HepG2 (cell line): Measurements from ENCODE around the gene FAAP20. TPM values are rescaled to one million over a fixed set of nuclear protein-coding genes. Genes with fewer than 3 reads are reported as not detected.

Source experiments
- BCL6 ChIP-seq: IDR thresholded peaks from 2 replicates; pipeline ENCODE4 v1.6.1; 2016; ENCODE audit warnings: missing genetic modification reagents, missing compliant biosample characterization
- CBX2 ChIP-seq, 2 experiments: fragments of 200-600 bp in 1 of 2; sonication (generic); formaldehyde crosslinking in 1 of 2; IDR thresholded peaks; 2 replicates each; pipeline versions ENCODE4 v1.7.0 to v1.8.1; 2018 to 2022; ENCODE audit warnings: low read depth in 2 of 2, low read length in 1 of 2, mild to moderate bottlenecking in 1 of 2, missing genetic modification reagents in 1 of 2
- MAFF ChIP-seq: IDR thresholded peaks from 2 replicates; pipeline ENCODE4 v1.6.1; 2011; ENCODE audit warnings: low read depth, low read length, improper control_type of control experiment
- MAFK ChIP-seq, 2 experiments: IDR thresholded peaks in 1 of 2; conservative IDR thresholded peaks in 1 of 2; 2 replicates each; pipeline ENCODE4 v1.6.1; 2011; ENCODE audit warnings: improper control_type of control experiment in 2 of 2, low read length in 2 of 2
- NFKB2 ChIP-seq: sonication (generic); formaldehyde crosslinking; IDR thresholded peaks from 2 replicates; pipeline ENCODE4 v1.4.0; 2020; ENCODE audit warnings: missing genetic modification reagents, borderline replicate concordance
- NR2F6 ChIP-seq, 2 experiments: IDR thresholded peaks; 2 replicates each; pipeline ENCODE4 v1.6.1; 2016; ENCODE audit warnings: antibody characterized with exemption in 1 of 2, mild to moderate bottlenecking in 1 of 2
- RNF2 ChIP-seq: fragments of 450-650 bp; conservative IDR thresholded peaks from 2 replicates; pipeline ENCODE4 v1.6.1; 2016; ENCODE audit warnings: low read depth
- SMARCC2 ChIP-seq: fragments of 450-650 bp; IDR thresholded peaks from 2 replicates; pipeline ENCODE4 v1.6.1; 2017; ENCODE audit warnings: antibody characterized with exemption, mild to moderate bottlenecking
- ZEB1 ChIP-seq: IDR thresholded peaks from 2 replicates; pipeline ENCODE4 v1.6.1; 2012; ENCODE audit warnings: mild to moderate bottlenecking, low read depth, inconsistent platforms; ENCODE audit not compliant: insufficient replicate concordance
- ZNF12 ChIP-seq: sonication (generic); formaldehyde crosslinking; IDR thresholded peaks from 2 replicates; pipeline ENCODE4 v1.5.0; 2020; ENCODE audit warnings: missing genetic modification reagents
- ZNF24 ChIP-seq: fragments of 450-650 bp; IDR thresholded peaks from 2 replicates; pipeline ENCODE4 v1.6.1; 2017; ENCODE audit warnings: antibody characterized with exemption, mild to moderate bottlenecking
- ZNF3 ChIP-seq: IDR thresholded peaks from 2 replicates; pipeline ENCODE4 v1.7.0; 2017; ENCODE audit warnings: inconsistent platforms
- ZNF30 ChIP-seq: sonication (generic); formaldehyde crosslinking; IDR thresholded peaks from 2 replicates; pipeline ENCODE4 v1.5.0; 2020; ENCODE audit warnings: mild to moderate bottlenecking, missing genetic modification reagents
- ZNF577 ChIP-seq: sonication (generic); formaldehyde crosslinking; IDR thresholded peaks from 2 replicates; pipeline ENCODE4 v1.4.0; 2020; ENCODE audit warnings: mild to moderate bottlenecking, low read depth, missing genetic modification reagents, borderline replicate concordance
- ZNF780A ChIP-seq: sonication (generic); formaldehyde crosslinking; IDR thresholded peaks from 2 replicates; pipeline ENCODE4 v1.8.0; 2022; ENCODE audit warnings: mild to moderate bottlenecking, missing genetic modification reagents, moderate library complexity
- ZNF788 ChIP-seq: sonication (generic); formaldehyde crosslinking; IDR thresholded peaks from 2 replicates; pipeline ENCODE4 v1.5.0; 2020; ENCODE audit warnings: mild to moderate bottlenecking, missing genetic modification reagents, borderline replicate concordance
- polyA plus RNA-seq, 8 experiments: library from polyadenylated mRNA; depleted of rRNA in 3 of 8; stranded (reverse) in 7 of 8; unstranded in 1 of 8; fragments of >200 nt; fragmentation: Illumina TruSeq in 4 of 8; extraction: Trizol in 4 of 8; gene quantifications; 2 replicates each; pipeline versions ENCODE4 v1.2.1 to v1.2.3, GENCODE V29; 2011 to 2016; ENCODE audit warnings: low read depth in 4 of 8, missing spikeins in 1 of 8, mixed read lengths in 1 of 8; ENCODE audit not compliant: insufficient read depth in 1 of 8
- total RNA-seq, 5 experiments: library from RNA; depleted of rRNA; stranded (reverse); fragments of >200 nt; fragmentation: Illumina TruSeq; extraction: Trizol; gene quantifications; 2 replicates each; pipeline ENCODE4 v1.2.3, GENCODE V29; 2016; ENCODE audit warnings: low read depth in 1 of 5
- TF ChIP-seq, protein P1 (sequence below), 2 experiments: sonication (generic) in 1 of 2; formaldehyde crosslinking in 1 of 2; IDR thresholded peaks; 2 replicates each; pipeline versions ENCODE4 v1.4.0 to v1.6.1; 2018 to 2020; ENCODE audit warnings: missing genetic modification reagents in 2 of 2, borderline replicate concordance in 1 of 2, low read depth in 1 of 2, mild to moderate bottlenecking in 1 of 2, missing biosample characterization in 1 of 2
- TF ChIP-seq, protein P2 (sequence below): sonication (generic); formaldehyde crosslinking; IDR thresholded peaks from 2 replicates; pipeline ENCODE4 v1.4.0; 2020; ENCODE audit warnings: missing genetic modification reagents
- TF ChIP-seq, protein P3 (sequence below): sonication (generic); formaldehyde crosslinking; IDR thresholded peaks from 2 replicates; pipeline ENCODE4 v1.5.1; 2020; ENCODE audit warnings: missing genetic modification reagents, mild to moderate bottlenecking, borderline replicate concordance

FAAP20 gene
- total and polyA plus RNA-seq, 2 of the 13 experiments (the other 11 are each of a cell fraction or from before 2014, with no cell fraction given) = 9.6 to 10.8 TPM

DNA sequence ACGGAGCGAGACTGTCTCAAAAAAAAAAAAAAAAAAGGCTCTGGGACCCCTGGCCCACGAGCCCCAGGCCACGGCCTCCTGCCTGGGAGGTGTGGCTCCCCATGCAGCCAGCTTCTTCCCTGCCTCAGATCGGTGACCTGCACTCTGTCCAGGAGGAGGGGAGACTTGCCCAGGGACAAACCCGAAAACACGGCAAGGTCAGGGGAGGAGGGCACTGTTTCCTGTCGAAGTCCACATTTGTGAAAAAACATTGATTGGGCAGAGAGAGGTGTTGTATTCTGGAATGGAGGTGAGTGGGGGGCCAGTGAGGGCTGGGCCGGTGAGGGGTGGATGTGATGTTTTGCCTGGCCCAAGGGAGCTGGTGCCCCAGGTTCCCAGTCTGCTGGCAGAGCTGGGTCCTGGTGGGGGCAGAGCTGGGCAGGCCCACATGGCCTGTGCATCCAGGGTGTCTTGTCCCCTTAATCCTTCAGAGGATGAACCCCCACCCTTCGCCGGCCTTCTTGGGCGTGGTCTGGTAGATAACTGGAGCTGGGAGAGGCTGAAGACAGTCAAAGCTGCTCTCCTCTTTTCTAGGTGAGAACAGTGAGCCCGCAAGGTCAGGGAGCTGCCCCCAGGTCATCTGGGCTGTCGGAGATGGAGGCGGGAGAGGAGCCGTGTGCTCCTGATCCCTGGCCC is 12.4 kb upstream of the FAAP20 start (continued):
- TF ChIP-seq, protein P1, sequence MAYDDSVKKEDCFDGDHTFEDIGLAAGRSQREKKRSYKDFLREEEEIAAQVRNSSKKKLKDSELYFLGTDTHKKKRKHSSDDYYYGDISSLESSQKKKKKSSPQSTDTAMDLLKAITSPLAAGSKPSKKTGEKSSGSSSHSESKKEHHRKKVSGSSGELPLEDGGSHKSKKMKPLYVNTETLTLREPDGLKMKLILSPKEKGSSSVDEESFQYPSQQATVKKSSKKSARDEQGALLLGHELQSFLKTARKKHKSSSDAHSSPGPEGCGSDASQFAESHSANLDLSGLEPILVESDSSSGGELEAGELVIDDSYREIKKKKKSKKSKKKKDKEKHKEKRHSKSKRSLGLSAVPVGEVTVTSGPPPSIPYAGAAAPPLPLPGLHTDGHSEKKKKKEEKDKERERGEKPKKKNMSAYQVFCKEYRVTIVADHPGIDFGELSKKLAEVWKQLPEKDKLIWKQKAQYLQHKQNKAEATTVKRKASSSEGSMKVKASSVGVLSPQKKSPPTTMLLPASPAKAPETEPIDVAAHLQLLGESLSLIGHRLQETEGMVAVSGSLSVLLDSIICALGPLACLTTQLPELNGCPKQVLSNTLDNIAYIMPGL (CRISPR knock-in tag; IDR thresholded peaks at IDR 0.05; ENCODE audit: borderline replicate concordance in 1 of 2, low read depth in 1 of 2) = 0 out of 4 replicates have a peak, but pooled peaks of 1 of the 2 experiments have one; percentile 7
- TF ChIP-seq ZNF788 (CRISPR knock-in tag) (peak; percentile 16; the same call in 1 of the 2 replicates), ZNF577 (no peak), RNF2 (no peak), MAFF (no peak), NFKB2 (CRISPR knock-in tag) (no peak), SMARCC2 (no peak), CBX2 (IDR thresholded peaks at IDR 0.05; ENCODE audit: low read depth, low read length) (no peak), CBX2 (CRISPR knock-in tag; IDR thresholded peaks at IDR 0.05; ENCODE audit: low read depth) (no peak), ZNF24 (no peak), BCL6 (CRISPR knock-in tag) (no peak), ZNF3 (CRISPR knock-in tag) (no peak), NR2F6 (IDR thresholded peaks at IDR 0.05) (no peak), NR2F6 (CRISPR knock-in tag; IDR thresholded peaks at IDR 0.05) (peak; percentile 70; the same call in 1 of the 2 replicates), MAFK (conservative IDR thresholded peaks at IDR 0.05 in 1 of 2, IDR thresholded peaks at IDR 0.05 in 1 of 2; ENCODE audit: low read length in 2 of 2) (no peak), ZNF780A (CRISPR knock-in tag) (no peak), ZNF30 (CRISPR knock-in tag) (no peak), ZEB1 (no peak), ZNF12 (CRISPR knock-in tag) (no peak)
- TF ChIP-seq, protein P2, sequence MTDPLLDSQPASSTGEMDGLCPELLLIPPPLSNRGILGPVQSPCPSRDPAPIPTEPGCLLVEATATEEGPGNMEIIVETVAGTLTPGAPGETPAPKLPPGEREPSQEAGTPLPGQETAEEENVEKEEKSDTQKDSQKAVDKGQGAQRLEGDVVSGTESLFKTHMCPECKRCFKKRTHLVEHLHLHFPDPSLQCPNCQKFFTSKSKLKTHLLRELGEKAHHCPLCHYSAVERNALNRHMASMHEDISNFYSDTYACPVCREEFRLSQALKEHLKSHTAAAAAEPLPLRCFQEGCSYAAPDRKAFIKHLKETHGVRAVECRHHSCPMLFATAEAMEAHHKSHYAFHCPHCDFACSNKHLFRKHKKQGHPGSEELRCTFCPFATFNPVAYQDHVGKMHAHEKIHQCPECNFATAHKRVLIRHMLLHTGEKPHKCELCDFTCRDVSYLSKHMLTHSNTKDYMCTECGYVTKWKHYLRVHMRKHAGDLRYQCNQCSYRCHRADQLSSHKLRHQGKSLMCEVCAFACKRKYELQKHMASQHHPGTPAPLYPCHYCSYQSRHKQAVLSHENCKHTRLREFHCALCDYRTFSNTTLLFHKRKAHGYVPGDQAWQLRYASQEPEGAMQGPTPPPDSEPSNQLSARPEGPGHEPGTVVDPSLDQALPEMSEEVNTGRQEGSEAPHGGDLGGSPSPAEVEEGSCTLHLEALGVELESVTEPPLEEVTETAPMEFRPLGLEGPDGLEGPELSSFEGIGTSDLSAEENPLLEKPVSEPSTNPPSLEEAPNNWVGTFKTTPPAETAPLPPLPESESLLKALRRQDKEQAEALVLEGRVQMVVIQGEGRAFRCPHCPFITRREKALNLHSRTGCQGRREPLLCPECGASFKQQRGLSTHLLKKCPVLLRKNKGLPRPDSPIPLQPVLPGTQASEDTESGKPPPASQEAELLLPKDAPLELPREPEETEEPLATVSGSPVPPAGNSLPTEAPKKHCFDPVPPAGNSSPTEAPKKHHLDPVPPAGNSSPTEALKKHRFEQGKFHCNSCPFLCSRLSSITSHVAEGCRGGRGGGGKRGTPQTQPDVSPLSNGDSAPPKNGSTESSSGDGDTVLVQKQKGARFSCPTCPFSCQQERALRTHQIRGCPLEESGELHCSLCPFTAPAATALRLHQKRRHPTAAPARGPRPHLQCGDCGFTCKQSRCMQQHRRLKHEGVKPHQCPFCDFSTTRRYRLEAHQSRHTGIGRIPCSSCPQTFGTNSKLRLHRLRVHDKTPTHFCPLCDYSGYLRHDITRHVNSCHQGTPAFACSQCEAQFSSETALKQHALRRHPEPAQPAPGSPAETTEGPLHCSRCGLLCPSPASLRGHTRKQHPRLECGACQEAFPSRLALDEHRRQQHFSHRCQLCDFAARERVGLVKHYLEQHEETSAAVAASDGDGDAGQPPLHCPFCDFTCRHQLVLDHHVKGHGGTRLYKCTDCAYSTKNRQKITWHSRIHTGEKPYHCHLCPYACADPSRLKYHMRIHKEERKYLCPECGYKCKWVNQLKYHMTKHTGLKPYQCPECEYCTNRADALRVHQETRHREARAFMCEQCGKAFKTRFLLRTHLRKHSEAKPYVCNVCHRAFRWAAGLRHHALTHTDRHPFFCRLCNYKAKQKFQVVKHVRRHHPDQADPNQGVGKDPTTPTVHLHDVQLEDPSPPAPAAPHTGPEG (CRISPR knock-in tag) = 0 out of 2 replicates have a peak, but pooled peaks have one; percentile 41
- TF ChIP-seq, protein P3, sequence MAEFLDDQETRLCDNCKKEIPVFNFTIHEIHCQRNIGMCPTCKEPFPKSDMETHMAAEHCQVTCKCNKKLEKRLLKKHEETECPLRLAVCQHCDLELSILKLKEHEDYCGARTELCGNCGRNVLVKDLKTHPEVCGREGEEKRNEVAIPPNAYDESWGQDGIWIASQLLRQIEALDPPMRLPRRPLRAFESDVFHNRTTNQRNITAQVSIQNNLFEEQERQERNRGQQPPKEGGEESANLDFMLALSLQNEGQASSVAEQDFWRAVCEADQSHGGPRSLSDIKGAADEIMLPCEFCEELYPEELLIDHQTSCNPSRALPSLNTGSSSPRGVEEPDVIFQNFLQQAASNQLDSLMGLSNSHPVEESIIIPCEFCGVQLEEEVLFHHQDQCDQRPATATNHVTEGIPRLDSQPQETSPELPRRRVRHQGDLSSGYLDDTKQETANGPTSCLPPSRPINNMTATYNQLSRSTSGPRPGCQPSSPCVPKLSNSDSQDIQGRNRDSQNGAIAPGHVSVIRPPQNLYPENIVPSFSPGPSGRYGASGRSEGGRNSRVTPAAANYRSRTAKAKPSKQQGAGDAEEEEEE (CRISPR knock-in tag) = no peak
